GM23338 (cell line): Measurements from ENCODE around the gene SSNA1. TPM values are rescaled to one million over a fixed set of nuclear protein-coding genes. Genes with fewer than 3 reads are reported as not detected.

Source experiments
- ATAC-seq: fragments of 200-7000 bp; cut with Tn5 transposase; 3 replicates; pipeline ENCODE4 v1.9.1; 2020
- DNase-seq: peaks from one replicate; pipeline ENCODE4 v3.0.0-alpha.2; 2015; ENCODE audit warnings: low spot score
- H2AFZ ChIP-seq: fragments of 200-600 bp; sonication (generic); 2 replicates; pipeline ENCODE4 v1.8.0; 2016; ENCODE audit warnings: antibody characterized with exemption, mild to moderate bottlenecking, moderate library complexity
- H3F3A ChIP-seq: fragments of 200-600 bp; sonication (generic); replicated peaks from 2 replicates; pipeline ENCODE4 v1.8.0; 2017; ENCODE audit warnings: antibody characterized with exemption, mixed run types, low read depth
- H3K27ac ChIP-seq: fragments of 200-600 bp; sonication (generic); 2 replicates; pipeline ENCODE4 v1.6.1; 2016; ENCODE audit warnings: low read depth
- H3K27me3 ChIP-seq: fragments of 200-600 bp; sonication (generic); 2 replicates; pipeline ENCODE4 v1.8.0; 2016; ENCODE audit warnings: mild to moderate bottlenecking, mixed run types, moderate library complexity; ENCODE audit not compliant: insufficient read depth
- H3K36me3 ChIP-seq: fragments of 200-600 bp; sonication (generic); 2 replicates; pipeline ENCODE4 v1.8.0; 2016; ENCODE audit warnings: mild to moderate bottlenecking; ENCODE audit not compliant: insufficient read depth
- H3K4me1 ChIP-seq: fragments of 200-600 bp; sonication (generic); 2 replicates; pipeline ENCODE4 v1.8.0; 2016; ENCODE audit warnings: mild to moderate bottlenecking, moderate library complexity; ENCODE audit not compliant: insufficient read depth
- H3K4me2 ChIP-seq: fragments of 200-600 bp; sonication (generic); 2 replicates; pipeline ENCODE4 v1.7.1; 2017; ENCODE audit warnings: mixed run types
- H3K4me3 ChIP-seq: fragments of 200-600 bp; sonication (generic); 2 replicates; pipeline ENCODE4 v1.6.1; 2016; ENCODE audit warnings: mixed run types
- H3K79me2 ChIP-seq: fragments of 200-600 bp; sonication (generic); replicated peaks from 2 replicates; pipeline ENCODE4 v1.8.0; 2017; ENCODE audit warnings: mild to moderate bottlenecking; ENCODE audit not compliant: insufficient read depth
- H3K9me2 ChIP-seq: fragments of 200-600 bp; sonication (generic); 2 replicates; pipeline ENCODE4 v1.8.0; 2017; ENCODE audit not compliant: insufficient read depth
- H4K20me1 ChIP-seq: fragments of 200-600 bp; sonication (generic); replicated peaks from 2 replicates; pipeline ENCODE4 v1.8.0; 2017; ENCODE audit warnings: mild to moderate bottlenecking; ENCODE audit not compliant: insufficient read depth
- H3K27ac Mint-ChIP-seq: 2 replicates; pipeline ENCODE4 v1.8.0; 2020; ENCODE audit warnings: inconsistent platforms, mild to moderate bottlenecking, moderate library complexity, mixed read lengths
- H3K27me3 Mint-ChIP-seq: 3 replicates; pipeline ENCODE4 v1.8.0; 2022; ENCODE audit warnings: low read depth, mild to moderate bottlenecking, moderate library complexity, mixed read lengths, inconsistent platforms; ENCODE audit not compliant: insufficient read depth, poor library complexity
- H3K36me3 Mint-ChIP-seq: 3 replicates; pipeline ENCODE4 v1.8.0; 2021; ENCODE audit warnings: low read depth, mild to moderate bottlenecking, inconsistent platforms, moderate library complexity, mixed read lengths
- H3K4me1 Mint-ChIP-seq: 3 replicates; pipeline ENCODE4 v1.8.0; 2020; ENCODE audit warnings: mild to moderate bottlenecking, inconsistent platforms, mixed read lengths
- H3K4me3 Mint-ChIP-seq: 3 replicates; pipeline ENCODE4 v1.8.0; 2021; ENCODE audit warnings: moderate library complexity, mild to moderate bottlenecking, inconsistent platforms, mixed read lengths
- H3K9me3 Mint-ChIP-seq: 3 replicates; pipeline ENCODE4 v1.8.0; 2020; ENCODE audit warnings: moderate library complexity, mild to moderate bottlenecking, inconsistent platforms, mixed read lengths
- EZH2 ChIP-seq: fragments of 200-600 bp; sonication (generic); IDR thresholded peaks from one replicate; pipeline ENCODE4 v1.8.0; 2017; ENCODE audit warnings: antibody characterized with exemption, mild to moderate bottlenecking, low read depth; ENCODE audit not compliant: unreplicated experiment
- JUNB ChIP-seq: IDR thresholded peaks from one replicate; pipeline ENCODE4 v1.6.1; 2016; ENCODE audit warnings: antibody characterized with exemption; ENCODE audit not compliant: unreplicated experiment
- NANOG ChIP-seq: IDR thresholded peaks from 2 replicates; pipeline ENCODE4 v1.6.1; 2016; ENCODE audit warnings: antibody characterized with exemption, borderline replicate concordance
- POLR2AphosphoS5 ChIP-seq: IDR thresholded peaks from 2 replicates; pipeline ENCODE4 v1.6.1; 2016; ENCODE audit warnings: antibody characterized with exemption, low read depth
- STAT1 ChIP-seq: IDR thresholded peaks from one replicate; pipeline ENCODE4 v1.6.1; 2016; ENCODE audit warnings: antibody characterized with exemption; ENCODE audit not compliant: unreplicated experiment
- ZNF114 ChIP-seq: fragments of 250-450 bp; sonication (Bioruptor Pico); IDR thresholded peaks from 2 replicates; pipeline ENCODE4 v1.5.0; 2020; ENCODE audit warnings: mild to moderate bottlenecking, moderate library complexity
- ZNF331 ChIP-seq: fragments of 250-450 bp; sonication (Bioruptor Pico); IDR thresholded peaks from 2 replicates; pipeline ENCODE4 v1.5.0; 2020; ENCODE audit warnings: low read depth, mild to moderate bottlenecking, moderate library complexity
- polyA plus RNA-seq: library from polyadenylated mRNA; unstranded; fragments of >200 nt; fragmentation: Nextera tagmentation; extraction: Ambion mirVana; gene quantifications from 2 replicates; pipeline ENCODE4 v1.2.1, GENCODE V29; 2016
- total RNA-seq: library from RNA; depleted of rRNA; stranded (reverse); fragments of >200 nt; shearing (Covaris generic); gene quantifications from 2 replicates; pipeline ENCODE4 v1.2.3, GENCODE V29; 2014
- TF ChIP-seq, protein P1 (sequence below), 2 experiments: fragments of 200-600 bp in 1 of 2; sonication (generic) in 1 of 2; conservative IDR thresholded peaks; 2 replicates each; pipeline versions ENCODE4 v1.5.1 to v1.6.1; 2016 to 2017; ENCODE audit warnings: antibody characterized with exemption in 2 of 2, low read depth in 2 of 2, mild to moderate bottlenecking in 2 of 2, moderate library complexity in 1 of 2
- TF ChIP-seq, protein P2 (sequence below): fragments of 250-450 bp; sonication (Bioruptor Pico); IDR thresholded peaks from 2 replicates; pipeline ENCODE4 v1.5.0; 2020; ENCODE audit warnings: mild to moderate bottlenecking, moderate library complexity
- TF ChIP-seq, protein P3 (sequence below): IDR thresholded peaks from 2 replicates; pipeline ENCODE4 v1.6.1; 2016; ENCODE audit warnings: antibody characterized with exemption

The SSNA1 gene
- total and polyA plus RNA-seq, 2 experiments from 2014 or later: 132 to 154 TPM

DNA sequence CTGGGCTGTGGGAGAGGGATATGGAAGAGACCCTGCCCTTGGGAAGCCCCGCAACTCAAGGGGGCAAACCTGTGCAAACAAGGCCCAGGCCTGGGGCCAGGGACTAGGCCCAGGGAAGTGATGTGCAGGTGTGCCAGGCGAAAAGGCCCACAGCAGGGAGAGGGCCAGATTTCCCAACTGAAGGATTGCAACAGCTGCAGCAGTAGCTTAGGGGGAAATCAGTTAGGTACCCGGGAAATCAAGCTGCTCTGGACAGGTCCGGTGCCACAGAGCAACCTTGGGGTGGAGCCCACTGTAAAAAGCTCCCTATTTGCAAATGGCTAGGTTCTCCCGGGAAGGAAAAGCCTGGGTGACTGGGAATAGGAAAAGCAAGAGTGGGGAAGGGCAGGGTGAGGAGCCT is 39.1 kb upstream of the SSNA1 start:
- Histone ChIP-seq H3K9me2 (no peaks in the 10 kb centered on the region), H2AFZ (no peak overlapping the region), H3K4me1 (no peaks in the 10 kb centered on the region), H3K36me3 (no peaks in the 10 kb centered on the region), H3K27ac (no peak overlapping the region), H3K4me2 (no peak overlapping the region), H3K4me3 (no peak overlapping the region), H3K27me3 (0 out of 2 replicates have a peak, but pooled peaks cover under 1% of the 10 kb centered on the region), H3K79me2 (no peaks in the 10 kb centered on the region), H3F3A (peaks cover 19% of the 10 kb centered on the region), H4K20me1 (no peaks in the 10 kb centered on the region; the same call in 1 of the 2 replicates)
- no peak for ATAC-seq
- no peaks in the 10 kb centered on the region for H3K36me3 Mint-ChIP-seq
- H3K4me3 Mint-ChIP-seq: no peak overlapping the region
- H3K27me3 Mint-ChIP-seq: peaks cover 7% of the 10 kb centered on the region
- no peak for DNase-seq
- TF ChIP-seq, protein P1, sequence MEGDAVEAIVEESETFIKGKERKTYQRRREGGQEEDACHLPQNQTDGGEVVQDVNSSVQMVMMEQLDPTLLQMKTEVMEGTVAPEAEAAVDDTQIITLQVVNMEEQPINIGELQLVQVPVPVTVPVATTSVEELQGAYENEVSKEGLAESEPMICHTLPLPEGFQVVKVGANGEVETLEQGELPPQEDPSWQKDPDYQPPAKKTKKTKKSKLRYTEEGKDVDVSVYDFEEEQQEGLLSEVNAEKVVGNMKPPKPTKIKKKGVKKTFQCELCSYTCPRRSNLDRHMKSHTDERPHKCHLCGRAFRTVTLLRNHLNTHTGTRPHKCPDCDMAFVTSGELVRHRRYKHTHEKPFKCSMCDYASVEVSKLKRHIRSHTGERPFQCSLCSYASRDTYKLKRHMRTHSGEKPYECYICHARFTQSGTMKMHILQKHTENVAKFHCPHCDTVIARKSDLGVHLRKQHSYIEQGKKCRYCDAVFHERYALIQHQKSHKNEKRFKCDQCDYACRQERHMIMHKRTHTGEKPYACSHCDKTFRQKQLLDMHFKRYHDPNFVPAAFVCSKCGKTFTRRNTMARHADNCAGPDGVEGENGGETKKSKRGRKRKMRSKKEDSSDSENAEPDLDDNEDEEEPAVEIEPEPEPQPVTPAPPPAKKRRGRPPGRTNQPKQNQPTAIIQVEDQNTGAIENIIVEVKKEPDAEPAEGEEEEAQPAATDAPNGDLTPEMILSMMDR (conservative IDR thresholded peaks at IDR 0.05; ENCODE audit: low read depth in 2 of 2): no peak
- no peak for TF ChIP-seq EZH2
- TF ChIP-seq ZNF331 (CRISPR knock-in tag): no peak
- TF ChIP-seq, protein P2, sequence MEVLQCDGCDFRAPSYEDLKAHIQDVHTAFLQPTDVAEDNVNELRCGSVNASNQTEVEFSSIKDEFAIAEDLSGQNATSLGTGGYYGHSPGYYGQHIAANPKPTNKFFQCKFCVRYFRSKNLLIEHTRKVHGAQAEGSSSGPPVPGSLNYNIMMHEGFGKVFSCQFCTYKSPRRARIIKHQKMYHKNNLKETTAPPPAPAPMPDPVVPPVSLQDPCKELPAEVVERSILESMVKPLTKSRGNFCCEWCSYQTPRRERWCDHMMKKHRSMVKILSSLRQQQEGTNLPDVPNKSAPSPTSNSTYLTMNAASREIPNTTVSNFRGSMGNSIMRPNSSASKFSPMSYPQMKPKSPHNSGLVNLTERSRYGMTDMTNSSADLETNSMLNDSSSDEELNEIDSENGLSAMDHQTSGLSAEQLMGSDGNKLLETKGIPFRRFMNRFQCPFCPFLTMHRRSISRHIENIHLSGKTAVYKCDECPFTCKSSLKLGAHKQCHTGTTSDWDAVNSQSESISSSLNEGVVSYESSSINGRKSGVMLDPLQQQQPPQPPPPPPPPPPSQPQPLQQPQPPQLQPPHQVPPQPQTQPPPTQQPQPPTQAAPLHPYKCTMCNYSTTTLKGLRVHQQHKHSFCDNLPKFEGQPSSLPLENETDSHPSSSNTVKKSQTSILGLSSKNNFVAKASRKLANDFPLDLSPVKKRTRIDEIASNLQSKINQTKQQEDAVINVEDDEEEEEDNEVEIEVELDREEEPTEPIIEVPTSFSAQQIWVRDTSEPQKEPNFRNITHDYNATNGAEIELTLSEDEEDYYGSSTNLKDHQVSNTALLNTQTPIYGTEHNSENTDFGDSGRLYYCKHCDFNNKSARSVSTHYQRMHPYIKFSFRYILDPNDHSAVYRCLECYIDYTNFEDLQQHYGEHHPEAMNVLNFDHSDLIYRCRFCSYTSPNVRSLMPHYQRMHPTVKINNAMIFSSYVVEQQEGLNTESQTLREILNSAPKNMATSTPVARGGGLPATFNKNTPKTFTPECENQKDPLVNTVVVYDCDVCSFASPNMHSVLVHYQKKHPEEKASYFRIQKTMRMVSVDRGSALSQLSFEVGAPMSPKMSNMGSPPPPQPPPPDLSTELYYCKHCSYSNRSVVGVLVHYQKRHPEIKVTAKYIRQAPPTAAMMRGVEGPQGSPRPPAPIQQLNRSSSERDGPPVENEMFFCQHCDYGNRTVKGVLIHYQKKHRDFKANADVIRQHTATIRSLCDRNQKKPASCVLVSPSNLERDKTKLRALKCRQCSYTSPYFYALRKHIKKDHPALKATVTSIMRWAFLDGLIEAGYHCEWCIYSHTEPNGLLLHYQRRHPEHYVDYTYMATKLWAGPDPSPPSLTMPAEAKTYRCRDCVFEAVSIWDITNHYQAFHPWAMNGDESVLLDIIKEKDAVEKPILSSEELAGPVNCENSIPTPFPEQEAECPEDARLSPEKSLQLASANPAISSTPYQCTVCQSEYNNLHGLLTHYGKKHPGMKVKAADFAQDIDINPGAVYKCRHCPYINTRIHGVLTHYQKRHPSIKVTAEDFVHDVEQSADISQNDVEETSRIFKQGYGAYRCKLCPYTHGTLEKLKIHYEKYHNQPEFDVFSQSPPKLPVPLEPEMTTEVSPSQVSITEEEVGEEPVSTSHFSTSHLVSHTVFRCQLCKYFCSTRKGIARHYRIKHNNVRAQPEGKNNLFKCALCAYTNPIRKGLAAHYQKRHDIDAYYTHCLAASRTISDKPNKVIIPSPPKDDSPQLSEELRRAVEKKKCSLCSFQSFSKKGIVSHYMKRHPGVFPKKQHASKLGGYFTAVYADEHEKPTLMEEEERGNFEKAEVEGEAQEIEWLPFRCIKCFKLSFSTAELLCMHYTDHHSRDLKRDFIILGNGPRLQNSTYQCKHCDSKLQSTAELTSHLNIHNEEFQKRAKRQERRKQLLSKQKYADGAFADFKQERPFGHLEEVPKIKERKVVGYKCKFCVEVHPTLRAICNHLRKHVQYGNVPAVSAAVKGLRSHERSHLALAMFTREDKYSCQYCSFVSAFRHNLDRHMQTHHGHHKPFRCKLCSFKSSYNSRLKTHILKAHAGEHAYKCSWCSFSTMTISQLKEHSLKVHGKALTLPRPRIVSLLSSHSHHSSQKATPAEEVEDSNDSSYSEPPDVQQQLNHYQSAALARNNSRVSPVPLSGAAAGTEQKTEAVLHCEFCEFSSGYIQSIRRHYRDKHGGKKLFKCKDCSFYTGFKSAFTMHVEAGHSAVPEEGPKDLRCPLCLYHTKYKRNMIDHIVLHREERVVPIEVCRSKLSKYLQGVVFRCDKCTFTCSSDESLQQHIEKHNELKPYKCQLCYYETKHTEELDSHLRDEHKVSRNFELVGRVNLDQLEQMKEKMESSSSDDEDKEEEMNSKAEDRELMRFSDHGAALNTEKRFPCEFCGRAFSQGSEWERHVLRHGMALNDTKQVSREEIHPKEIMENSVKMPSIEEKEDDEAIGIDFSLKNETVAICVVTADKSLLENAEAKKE (CRISPR knock-in tag): no peak
- TF ChIP-seq, protein P3, sequence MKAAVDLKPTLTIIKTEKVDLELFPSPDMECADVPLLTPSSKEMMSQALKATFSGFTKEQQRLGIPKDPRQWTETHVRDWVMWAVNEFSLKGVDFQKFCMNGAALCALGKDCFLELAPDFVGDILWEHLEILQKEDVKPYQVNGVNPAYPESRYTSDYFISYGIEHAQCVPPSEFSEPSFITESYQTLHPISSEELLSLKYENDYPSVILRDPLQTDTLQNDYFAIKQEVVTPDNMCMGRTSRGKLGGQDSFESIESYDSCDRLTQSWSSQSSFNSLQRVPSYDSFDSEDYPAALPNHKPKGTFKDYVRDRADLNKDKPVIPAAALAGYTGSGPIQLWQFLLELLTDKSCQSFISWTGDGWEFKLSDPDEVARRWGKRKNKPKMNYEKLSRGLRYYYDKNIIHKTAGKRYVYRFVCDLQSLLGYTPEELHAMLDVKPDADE: no peak
- no peak for TF ChIP-seq NANOG
- TF ChIP-seq POLR2AphosphoS5: no peak
- TF ChIP-seq JUNB: no peak
- TF ChIP-seq STAT1: no peak
- TF ChIP-seq ZNF114: no peak
- H3K27ac Mint-ChIP-seq: no peak overlapping the region
- peaks cover 13% of the 10 kb centered on the region; the same call in 2 of the 3 replicates for H3K9me3 Mint-ChIP-seq
- H3K4me1 Mint-ChIP-seq: peaks cover 2% of the 10 kb centered on the region; the same call in 1 of the 3 replicates
